Osteocyte (in vitro differentiated cells): Measurements from ENCODE around the gene SLC12A1. TPM values are rescaled to one million over a fixed set of nuclear protein-coding genes. Genes with fewer than 3 reads are reported as not detected.

Experiments used
- DNase-seq: peaks from one replicate; pipeline ENCODE4 v3.0.0; 2021; ENCODE audit warnings: mixed read lengths; ENCODE audit not compliant: unreplicated experiment; ENCODE audit errors: extremely low spot score
- H3K27ac Mint-ChIP-seq: one replicate; pipeline ENCODE4 v1.8.0; 2021; ENCODE audit warnings: mild to moderate bottlenecking, mixed read lengths; ENCODE audit not compliant: unreplicated experiment
- H3K27me3 Mint-ChIP-seq: one replicate; pipeline ENCODE4 v1.8.0; 2021; ENCODE audit warnings: mixed read lengths; ENCODE audit not compliant: unreplicated experiment
- H3K36me3 Mint-ChIP-seq: one replicate; pipeline ENCODE4 v1.8.0; 2021; ENCODE audit warnings: mixed read lengths; ENCODE audit not compliant: unreplicated experiment
- H3K4me1 Mint-ChIP-seq: one replicate; pipeline ENCODE4 v1.8.0; 2021; ENCODE audit warnings: mixed read lengths; ENCODE audit not compliant: unreplicated experiment
- H3K4me3 Mint-ChIP-seq: one replicate; pipeline ENCODE4 v1.8.0; 2021; ENCODE audit warnings: mild to moderate bottlenecking, moderate library complexity, mixed read lengths; ENCODE audit not compliant: unreplicated experiment
- H3K9me3 Mint-ChIP-seq: one replicate; pipeline ENCODE4 v1.8.0; 2021; ENCODE audit warnings: mixed read lengths; ENCODE audit not compliant: unreplicated experiment
- CTCF ChIP-seq: fragments of 200-600 bp; sonication (generic); IDR thresholded peaks from 2 replicates; pipeline ENCODE4 v1.5.0; 2021; ENCODE audit warnings: antibody characterized with exemption, mild to moderate bottlenecking, moderate library complexity
- total RNA-seq: library from RNA; stranded (reverse); gene quantifications from 2 replicates; pipeline ENCODE4 v1.2.1, GENCODE V29; 2021

The SLC12A1 gene
- total RNA-seq, 1 donor from 2014 or later, result not detected

GRCh38 chr15:48292458-48292857 is 86.4 kb downstream of the SLC12A1 start:
- Mint-ChIP-seq H3K9me3 (no peaks in the 10 kb centered on the region), H3K27me3 (peaks cover 27% of the 10 kb centered on the region), H3K36me3 (no peaks in the 10 kb centered on the region), H3K4me3 (no peak overlapping the region), H3K4me1 (no peaks in the 10 kb centered on the region), H3K27ac (no peak overlapping the region)
- TF ChIP-seq CTCF, result no peak
- DNase-seq, result no peak

DNA sequence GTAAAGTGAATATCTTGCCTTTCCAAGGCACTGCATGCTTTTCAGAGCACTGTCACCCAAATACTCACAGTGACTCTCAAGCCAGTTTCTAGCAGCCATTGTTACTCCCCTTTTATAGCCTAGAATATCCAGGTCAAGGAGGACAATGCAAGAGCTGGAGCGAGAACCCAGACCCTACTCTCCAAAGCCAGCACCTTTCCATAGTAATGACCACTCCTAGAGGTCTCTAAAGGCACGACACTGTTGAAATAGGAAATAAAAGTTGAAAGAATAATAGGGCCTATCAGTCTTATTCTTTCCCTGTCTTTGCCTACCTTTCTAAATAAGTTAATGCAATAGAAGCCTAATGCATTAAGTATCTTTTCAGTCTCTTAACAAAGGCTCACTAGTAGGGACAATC is 91.6 kb downstream of the SLC12A1 start:
- no peak for DNase-seq
- H3K9me3 Mint-ChIP-seq, result no peaks in the 10 kb centered on the region
- no peak overlapping the region for H3K4me3 Mint-ChIP-seq
- peaks cover 35% of the 10 kb centered on the region for H3K27me3 Mint-ChIP-seq
- H3K36me3 Mint-ChIP-seq, result no peaks in the 10 kb centered on the region
- H3K4me1 Mint-ChIP-seq, result no peaks in the 10 kb centered on the region
- H3K27ac Mint-ChIP-seq, result no peak overlapping the region
- TF ChIP-seq CTCF, result no peak

DNA sequence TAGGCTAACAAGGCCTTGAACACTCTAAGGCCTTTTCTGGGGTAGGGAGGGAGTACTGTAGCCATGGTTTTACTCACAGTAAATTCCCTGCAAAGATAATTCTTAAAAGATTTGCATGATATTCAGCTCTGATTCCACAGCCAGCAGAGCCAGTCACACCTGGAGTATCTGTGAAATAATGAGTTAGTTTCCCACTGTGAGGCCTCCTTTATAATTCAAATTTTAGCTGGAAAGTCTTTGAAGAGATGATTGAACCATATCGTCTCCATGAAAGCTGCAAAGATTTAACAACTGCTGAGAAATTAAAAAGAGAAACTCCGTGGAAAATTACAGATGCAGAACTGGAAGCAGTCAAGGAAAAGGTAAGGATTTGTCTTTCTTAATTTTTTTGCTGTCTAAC is 92.8 kb downstream of the SLC12A1 start:
- Mint-ChIP-seq H3K27ac (no peak overlapping the region), H3K27me3 (peaks cover 31% of the 10 kb centered on the region)

GRCh38 chr15:48300038-48300437 is 93.9 kb downstream of the SLC12A1 start:
- DNase-seq, result no peak
- Mint-ChIP-seq H3K36me3 (no peaks in the 10 kb centered on the region), H3K27me3 (peaks cover 31% of the 10 kb centered on the region), H3K27ac (no peak overlapping the region), H3K4me1 (no peaks in the 10 kb centered on the region), H3K4me3 (no peak overlapping the region), H3K9me3 (no peaks in the 10 kb centered on the region)
- no peak for TF ChIP-seq CTCF

More for the DNA sequence above, 92.8 kb downstream of the SLC12A1 start:
- Mint-ChIP-seq H3K4me3 (no peak overlapping the region), H3K9me3 (no peaks in the 10 kb centered on the region), H3K36me3 (no peaks in the 10 kb centered on the region), H3K4me1 (no peaks in the 10 kb centered on the region)
- no peak for DNase-seq
- no peak for TF ChIP-seq CTCF

DNA sequence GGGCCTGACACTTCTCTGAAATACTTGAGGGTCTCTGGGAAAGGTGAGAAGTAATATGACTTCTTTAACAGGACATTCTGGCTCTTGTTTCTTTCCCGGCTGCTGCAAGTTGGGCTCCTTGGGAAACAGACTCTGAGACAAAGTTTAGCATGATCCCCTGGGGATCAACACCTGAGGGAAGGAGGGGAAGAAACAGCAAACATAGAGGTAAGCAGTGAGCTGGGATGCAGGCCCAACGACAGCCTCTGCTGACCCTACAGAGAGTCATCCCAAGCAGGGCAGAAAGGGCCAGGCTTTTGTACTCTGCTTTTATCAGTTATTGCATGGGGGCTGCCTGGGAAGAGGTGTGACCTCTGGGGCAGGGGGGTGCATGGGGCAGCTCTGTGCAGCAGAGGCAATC is 98.3 kb downstream of the SLC12A1 start:
- Mint-ChIP-seq H3K27me3 (peaks cover 20% of the 10 kb centered on the region), H3K36me3 (no peaks in the 10 kb centered on the region), H3K9me3 (no peaks in the 10 kb centered on the region), H3K4me3 (no peak overlapping the region), H3K4me1 (no peaks in the 10 kb centered on the region), H3K27ac (no peak overlapping the region)
- TF ChIP-seq CTCF, result no peak
- DNase-seq, result no peak
